ENCODE data around the gene MEG3.

Gene MEG3

GRCh38 chr14:100866666-100867630 lies 41.0 kb downstream of the MEG3 start:
- no peak for DNase-seq

DNA sequence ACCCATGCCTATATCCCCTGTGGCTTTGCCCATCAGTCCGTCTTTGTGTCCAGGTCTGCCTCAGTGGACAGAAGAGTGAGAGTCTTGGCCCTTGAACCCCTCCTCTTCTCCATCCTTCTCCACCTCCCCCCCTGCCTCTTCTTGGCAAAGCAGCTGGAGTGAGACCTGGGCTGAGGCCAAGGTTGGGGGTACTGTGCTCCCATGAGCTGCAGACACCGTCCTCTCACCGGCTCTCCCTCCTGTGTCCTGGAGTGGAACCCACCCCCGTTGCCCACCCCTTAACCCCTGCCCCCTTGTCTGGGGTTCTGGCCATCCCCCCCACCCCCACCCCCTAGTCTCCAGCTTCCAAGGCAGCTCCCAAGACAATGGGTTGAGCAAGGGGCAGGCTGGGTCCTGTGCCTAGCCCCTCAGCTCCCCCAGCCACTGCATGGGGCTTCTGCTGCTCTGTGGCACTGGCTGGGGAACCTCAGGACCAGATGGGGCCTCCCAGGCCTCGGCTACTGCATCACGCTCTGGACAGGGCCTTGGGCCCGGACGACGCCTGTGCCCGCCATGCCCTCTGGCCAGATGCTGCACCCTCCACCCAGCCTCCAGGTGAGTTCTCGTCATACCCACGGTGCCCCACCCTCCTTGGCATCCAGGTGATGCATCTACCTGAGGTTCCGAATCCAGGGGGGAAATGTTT lies 41.9 kb downstream of the MEG3 start:
- DNase-seq: no peak

- no peak for DNase-seq
These were observed 42.9 kb downstream of the MEG3 start for GRCh38 chr14:100868621-100869370.

GRCh38 chr14:100871234-100872186 lies 45.6 kb downstream of the MEG3 start:
- no peak for DNase-seq

DNA sequence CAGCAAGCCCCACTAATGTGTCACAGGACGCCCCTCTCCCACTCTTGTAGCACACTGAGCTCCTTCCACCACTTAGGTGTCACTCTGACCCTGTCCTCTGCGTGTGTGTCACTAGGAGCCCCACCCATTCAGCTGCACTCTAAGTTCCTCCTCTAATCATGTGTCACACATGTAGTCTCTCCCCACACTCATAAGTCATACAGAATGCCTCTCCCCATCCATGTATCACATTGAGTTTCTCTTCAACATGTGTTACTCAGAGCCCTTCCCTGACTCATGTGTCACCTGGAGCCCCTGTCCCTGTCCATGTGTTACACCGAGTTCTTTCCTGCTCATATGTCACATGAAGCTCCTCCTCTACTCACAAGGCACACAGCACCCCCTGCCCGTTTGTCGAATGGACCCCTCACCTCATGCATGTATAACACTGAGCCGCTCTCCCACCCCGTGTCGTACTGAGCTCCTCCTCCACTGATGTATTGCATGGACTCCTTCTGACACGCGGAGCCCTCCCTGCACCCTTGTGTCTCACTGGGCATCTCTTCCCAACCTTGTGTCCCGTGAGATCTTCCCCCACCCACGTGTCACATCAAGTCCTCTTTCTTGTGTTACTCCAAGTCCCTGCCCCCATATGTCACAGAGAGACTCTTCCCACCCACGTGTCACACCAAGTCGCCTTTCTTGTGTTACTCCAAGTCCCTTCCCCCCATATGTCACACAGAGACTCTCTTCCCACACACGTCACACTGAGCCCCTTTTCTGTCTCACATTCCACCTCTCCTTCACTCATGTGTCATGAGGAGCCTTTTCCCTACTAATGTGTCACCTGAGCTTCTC lies 46.6 kb downstream of the MEG3 start:
- no peak for DNase-seq

- no peak for DNase-seq
These were observed 47.2 kb downstream of the MEG3 start for GRCh38 chr14:100873096-100873482.

GRCh38 chr14:100874051-100874410 lies 48.1 kb downstream of the MEG3 start:
- no peak for DNase-seq

DNA sequence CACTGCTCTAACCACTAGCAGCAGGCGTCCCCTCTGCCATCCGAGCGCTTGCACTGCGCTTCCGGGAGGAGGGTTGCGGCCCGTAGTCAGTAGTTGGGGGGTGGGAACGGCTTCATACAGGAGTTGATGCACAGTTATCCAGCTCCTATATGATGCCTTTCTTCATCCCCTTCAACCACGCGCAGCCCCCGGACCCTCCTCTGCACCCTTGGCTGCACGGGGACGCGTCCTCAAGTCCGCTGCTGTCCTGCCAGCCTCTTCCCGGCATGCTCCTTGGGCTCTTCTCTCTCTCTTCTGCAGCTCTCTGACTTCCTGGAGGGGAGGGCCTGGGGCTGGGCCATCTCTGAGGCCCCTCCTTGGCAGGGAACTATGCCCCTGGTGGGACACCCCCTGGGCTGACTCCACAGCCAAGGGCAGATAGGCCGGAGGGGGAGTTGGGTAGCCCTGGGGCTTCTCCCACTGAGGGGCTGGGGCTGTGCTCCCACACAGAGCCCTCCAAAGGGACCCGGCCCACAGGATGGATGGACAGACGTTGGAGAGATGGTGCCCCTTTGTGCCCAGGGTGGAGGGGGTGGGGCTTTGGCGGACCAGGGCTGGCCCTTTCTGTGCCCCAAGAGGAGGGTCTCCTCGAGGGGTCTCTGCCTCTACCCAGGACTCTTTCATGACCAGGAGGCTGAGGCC lies 48.6 kb downstream of the MEG3 start:
- no peak for DNase-seq

- no peak for DNase-seq
These were observed 49.2 kb downstream of the MEG3 start for GRCh38 chr14:100875126-100875525.

GRCh38 chr14:100875861-100876590 lies 50.1 kb downstream of the MEG3 start:
- no peak for DNase-seq

DNA sequence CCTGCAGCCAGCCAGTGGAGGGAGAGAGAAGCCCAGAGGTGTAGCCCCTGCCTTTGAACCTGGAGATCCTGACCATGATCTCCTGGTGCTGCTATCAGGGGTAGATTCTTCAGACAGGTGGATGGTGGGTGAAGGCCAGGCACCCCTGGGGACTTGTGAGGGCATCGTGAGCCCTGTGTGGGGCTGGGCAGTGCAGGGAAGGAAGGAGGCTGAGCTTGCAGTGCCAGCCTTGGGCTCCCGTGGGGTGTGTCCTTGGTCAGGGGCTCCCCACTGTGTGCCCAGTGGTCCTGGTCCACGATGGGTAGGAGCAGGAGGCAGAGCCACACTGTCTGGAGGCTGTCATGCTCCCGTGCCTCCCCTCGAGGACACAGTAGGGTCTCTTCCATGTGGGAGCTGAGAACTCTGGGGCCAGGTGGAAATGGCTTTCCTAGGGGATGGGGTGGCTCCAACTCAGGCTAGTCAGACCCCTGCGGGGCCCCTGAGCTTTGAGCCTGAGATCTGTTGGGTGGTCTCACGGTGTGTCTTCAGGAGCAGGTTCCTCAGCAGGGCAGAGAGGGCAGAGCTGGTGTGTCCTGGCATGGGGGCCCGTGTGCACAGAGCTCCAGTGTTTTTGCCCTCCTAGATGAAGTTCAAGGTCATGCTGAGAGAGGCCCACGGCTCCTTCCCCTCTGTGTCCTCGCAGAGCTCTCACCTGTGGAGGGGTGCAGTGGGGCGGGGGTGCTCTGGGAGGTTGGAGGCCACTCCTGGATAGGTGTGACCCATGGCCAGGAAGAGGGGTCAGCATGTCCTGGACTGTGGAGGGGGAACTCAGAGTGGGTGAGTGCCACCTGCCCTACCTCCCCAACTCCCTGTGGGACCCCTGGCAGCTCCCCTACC lies 52.6 kb downstream of the MEG3 start:
- no peak for DNase-seq

DNA sequence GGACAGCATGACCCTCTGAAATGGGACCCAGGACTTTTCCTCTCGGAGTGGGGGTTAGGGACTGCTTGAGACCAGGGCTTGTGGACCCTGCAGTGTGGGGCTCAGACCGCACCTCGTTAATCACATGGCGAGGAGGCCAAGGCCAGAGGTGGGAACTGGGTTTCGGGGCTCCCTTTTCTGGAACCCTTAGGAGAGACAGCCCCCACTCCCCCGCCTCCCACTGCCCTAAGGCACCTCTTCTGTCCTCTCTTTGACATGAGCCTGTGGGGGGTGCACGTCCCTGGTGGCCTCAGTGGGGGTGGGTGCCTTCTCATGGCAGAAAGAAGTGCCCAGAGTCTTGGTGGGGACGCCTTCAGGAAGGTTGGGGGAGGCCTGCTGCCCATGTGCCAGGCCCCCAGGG lies 53.3 kb downstream of the MEG3 start:
- DNase-seq: no peak

DNA sequence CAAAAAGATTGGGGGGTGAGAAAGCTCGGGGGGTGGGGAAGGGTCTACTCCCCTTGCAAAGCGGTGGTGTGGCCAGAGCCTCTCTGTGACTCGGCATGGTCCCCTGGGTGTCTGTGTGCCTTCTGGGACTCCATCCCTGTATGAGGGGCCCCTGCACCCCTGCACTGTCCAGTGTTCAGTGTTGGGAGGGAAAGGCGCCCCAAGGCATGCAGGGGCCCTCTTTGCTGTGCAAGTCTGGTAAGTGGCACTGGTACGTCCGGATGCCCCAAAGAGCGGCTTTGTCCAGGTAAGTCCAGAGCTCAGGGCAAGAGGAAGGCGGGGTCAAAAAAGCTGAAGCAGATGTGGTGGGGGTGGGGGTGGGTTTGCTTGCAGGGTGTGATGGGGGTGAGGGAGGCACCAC lies 53.9 kb downstream of the MEG3 start:
- no peak for DNase-seq

- no peak for DNase-seq
These were observed 54.6 kb downstream of the MEG3 start for GRCh38 chr14:100880271-100881101.

DNA sequence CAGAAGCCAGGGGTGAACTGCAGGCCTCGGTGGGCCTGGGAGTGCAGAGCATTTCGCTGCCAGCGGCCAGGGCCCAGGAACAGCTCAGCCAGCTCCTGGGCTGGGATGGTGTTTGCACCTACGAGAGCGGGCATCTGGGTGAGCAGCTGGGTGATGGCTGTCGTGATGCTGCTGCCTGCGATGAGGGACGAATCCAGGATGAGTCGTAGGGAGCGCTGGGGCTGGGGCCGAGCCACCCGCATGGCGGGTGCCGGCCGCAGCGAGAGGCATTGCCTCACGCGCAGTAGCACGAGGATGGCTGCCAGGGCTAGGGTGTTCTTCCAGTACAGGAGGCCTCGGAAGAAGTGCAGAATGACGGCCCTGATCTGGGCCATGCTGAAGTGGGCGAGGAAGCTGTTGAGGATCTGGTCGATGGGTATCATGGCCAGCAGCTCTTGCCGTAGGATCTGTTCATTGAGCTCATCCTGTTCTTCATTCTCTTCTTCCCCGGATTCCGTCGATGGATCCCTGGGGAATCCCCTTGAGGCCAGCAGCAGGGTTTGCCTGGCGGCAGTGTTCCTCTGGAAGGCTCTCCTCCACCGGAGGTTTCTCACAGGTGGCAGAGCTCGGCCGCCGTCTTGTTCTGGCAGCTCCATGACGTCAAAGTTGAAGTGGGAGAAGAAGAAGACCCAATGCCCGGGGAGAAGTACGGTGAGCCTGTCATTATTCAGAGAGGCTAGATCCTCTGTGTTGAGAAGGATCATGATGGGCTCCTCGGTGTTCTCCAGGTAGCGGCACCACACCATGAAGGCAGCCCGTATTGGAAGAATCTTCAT lies 55.5 kb downstream of the MEG3 start:
- DNase-seq: no peak

DNA sequence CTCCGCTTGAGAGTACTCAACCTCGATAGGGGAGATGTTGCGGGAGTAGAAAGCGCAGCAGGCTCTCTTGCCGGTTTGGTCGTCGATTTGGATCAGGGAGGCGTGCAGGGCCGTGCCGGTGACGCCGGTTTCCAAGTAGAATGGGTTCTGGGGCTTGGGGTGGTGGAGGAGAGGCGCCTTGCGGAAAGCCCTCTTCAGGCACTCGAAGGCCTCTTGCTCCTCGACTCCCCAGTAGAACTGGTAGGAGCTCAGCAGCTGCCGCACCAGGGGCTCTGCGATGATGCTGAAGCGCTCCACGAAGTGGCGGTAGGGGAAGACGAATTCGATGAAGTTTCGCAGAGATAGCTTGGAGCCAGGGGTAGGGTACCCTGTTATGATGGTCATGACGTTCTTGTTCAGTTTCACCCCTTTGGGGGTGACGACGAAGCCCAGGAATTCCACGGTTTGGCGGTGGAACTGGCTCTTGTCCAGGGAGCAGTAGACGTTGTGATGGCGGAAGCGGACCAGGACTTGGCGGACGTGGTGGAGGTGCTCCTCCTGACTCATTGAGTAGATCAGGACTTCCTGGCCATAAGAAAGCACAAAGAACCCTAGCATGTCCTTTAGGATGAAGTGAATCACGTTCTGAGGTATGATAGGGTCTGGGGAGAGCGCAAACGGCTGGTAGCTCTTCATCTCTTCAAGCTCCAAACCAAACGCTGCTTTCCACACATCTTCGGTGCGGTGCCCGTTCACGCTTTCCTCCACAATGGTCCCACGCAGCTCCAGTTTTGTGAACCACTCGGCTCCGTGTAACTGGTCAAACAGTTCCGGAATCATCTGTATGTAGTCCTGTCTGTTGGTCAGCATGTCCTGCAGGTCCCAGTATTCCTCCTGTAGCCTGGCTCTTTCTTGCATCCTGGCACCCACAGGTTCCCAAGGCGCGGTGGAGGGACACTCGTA lies 56.4 kb downstream of the MEG3 start:
- no peak for DNase-seq
